B cell (primary cell): Measurements from ENCODE around the gene PARD3B. TPM values are rescaled to one million over a fixed set of nuclear protein-coding genes. Genes with fewer than 3 reads are reported as not detected.

Experiments
- ATAC-seq: fragments of 200-7000 bp; cut with Tn5 transposase; one replicate; pipeline ENCODE4 v1.10.0; 2021; ENCODE audit warnings: low read depth, mild to moderate bottlenecking, moderate number of reproducible peaks, moderate library complexity
- CTCF ChIA-PET: fragments of 350-600 bp; sonication (Branson Sonifier 250); formaldehyde crosslinking; loops from one replicate; lab custom pipeline; 2021; ENCODE audit warnings: antibody characterized with exemption, inconsistent platforms; lab: Charles Lee
- POLR2A ChIA-PET: fragments of 350-600 bp; sonication (Branson Sonifier 250); formaldehyde crosslinking; loops from one replicate; lab custom pipeline; 2021; ENCODE audit warnings: antibody characterized with exemption; lab: Charles Lee
- DNase-seq: peaks from one replicate; pipeline ENCODE4 v3.0.0; 2013
- H2AFZ ChIP-seq: 2 replicates; pipeline ENCODE4 v1.6.1; 2012; ENCODE audit warnings: mild to moderate bottlenecking, low read depth, low read length; ENCODE audit not compliant: insufficient read depth, poor library complexity, severe bottlenecking
- H3K27ac ChIP-seq, 2 donors: 1 replicate in 1 of 2; 2 replicates in 1 of 2; pipeline ENCODE4 v1.5.1; 2012 to 2013; ENCODE audit warnings: low read length in 2 of 2, mild to moderate bottlenecking in 2 of 2, moderate library complexity in 1 of 2
- H3K27me3 ChIP-seq, 4 experiments: fragments of 200-600 bp in 1 of 4; sonication (generic) in 1 of 4; replicated peaks in 1 of 4; 1 replicate in 2 of 4; 2 replicates in 2 of 4; pipeline versions ENCODE4 v1.6.1 to v1.7.0; 2013 to 2016; ENCODE audit warnings: low read length in 3 of 4, mild to moderate bottlenecking in 2 of 4, mixed read lengths in 1 of 4, moderate library complexity in 1 of 4; ENCODE audit not compliant: insufficient read depth in 4 of 4, control insufficient read depth in 3 of 4; ENCODE audit errors: control extremely low read depth in 1 of 4
- H3K36me3 ChIP-seq, 2 experiments: replicated peaks in 1 of 2; 1 replicate in 1 of 2; 2 replicates in 1 of 2; pipeline versions ENCODE4 v1.6.1 to v1.7.1; 2013; ENCODE audit warnings: low read length in 1 of 2; ENCODE audit not compliant: insufficient read depth in 2 of 2, control insufficient read depth in 1 of 2; ENCODE audit errors: control extremely low read depth in 1 of 2, extremely low read depth in 1 of 2
- H3K4me1 ChIP-seq, 2 donors: fragments of 200-600 bp in 1 of 2; sonication (generic) in 1 of 2; 1 replicate in 1 of 2; 2 replicates in 1 of 2; pipeline versions ENCODE4 v1.5.1 to v1.6.1; 2013 to 2017; ENCODE audit warnings: low read length in 2 of 2; ENCODE audit not compliant: control insufficient read depth in 2 of 2, insufficient read depth in 2 of 2
- H3K4me2 ChIP-seq: replicated peaks from 2 replicates; pipeline ENCODE3; 2012; ENCODE audit warnings: mild to moderate bottlenecking, low read depth, low read length; ENCODE audit not compliant: poor library complexity, severe bottlenecking
- H3K4me3 ChIP-seq, 5 experiments: fragments of 200-600 bp in 1 of 5; sonication (generic) in 1 of 5; 1 replicate in 3 of 5; 2 replicates in 2 of 5; pipeline versions ENCODE4 v1.5.1 to v1.7.0; 2011 to 2016; ENCODE audit warnings: low read length in 4 of 5, mild to moderate bottlenecking in 4 of 5, low read depth in 2 of 5, control low read depth in 1 of 5, moderate library complexity in 1 of 5; ENCODE audit not compliant: insufficient read depth in 1 of 5; ENCODE audit errors: control extremely low read depth in 1 of 5, extremely low read depth in 1 of 5
- H3K79me2 ChIP-seq: fragments of 200-600 bp; sonication (generic); one replicate; pipeline ENCODE4 v1.6.0; 2016; ENCODE audit warnings: low read length; ENCODE audit not compliant: control insufficient read depth, insufficient read depth
- H3K9ac ChIP-seq: fragments of 200-600 bp; sonication (generic); 2 replicates; pipeline ENCODE4 v1.6.1; 2017; ENCODE audit warnings: mild to moderate bottlenecking, low read length, moderate library complexity
- H3K9me3 ChIP-seq, 3 donors: one replicate each; pipeline versions ENCODE4 v1.6.1 to v1.7.1; 2013; ENCODE audit warnings: low read length in 2 of 3; ENCODE audit not compliant: control insufficient read depth in 2 of 3, insufficient read depth in 1 of 3; ENCODE audit errors: control extremely low read depth in 1 of 3
- H4K20me1 ChIP-seq: 2 replicates; pipeline ENCODE4 v1.6.0; 2012; ENCODE audit warnings: mild to moderate bottlenecking, low read length; ENCODE audit not compliant: insufficient read depth, control insufficient read depth, poor library complexity, severe bottlenecking
- H3K27ac Mint-ChIP-seq: one replicate; pipeline ENCODE4 v1.8.0; 2021; ENCODE audit warnings: mixed read lengths
- H3K27me3 Mint-ChIP-seq: one replicate; pipeline ENCODE4 v1.8.0; 2021; ENCODE audit warnings: mixed read lengths
- H3K4me1 Mint-ChIP-seq: one replicate; pipeline ENCODE4 v1.8.0; 2021; ENCODE audit warnings: mixed read lengths
- H3K4me3 Mint-ChIP-seq: one replicate; pipeline ENCODE4 v1.8.0; 2021; ENCODE audit warnings: mixed read lengths
- H3K9me3 Mint-ChIP-seq: one replicate; pipeline ENCODE4 v1.8.0; 2022; ENCODE audit warnings: mixed read lengths; ENCODE audit not compliant: insufficient read depth
- CTCF ChIP-seq: fragments of 200-600 bp; IDR thresholded peaks from one replicate; pipeline ENCODE4 v1.8.0; 2022; ENCODE audit warnings: antibody characterized with exemption, mild to moderate bottlenecking
- EZH2 ChIP-seq: IDR thresholded peaks from 2 replicates; pipeline ENCODE4 v1.6.1; 2012; ENCODE audit warnings: borderline replicate concordance, low read depth, mild to moderate bottlenecking, moderate library complexity, low read length; ENCODE audit not compliant: insufficient read depth, poor library complexity, severe bottlenecking
- WGBS: methylation state at CpG from one replicate; pipeline ENCODE4 v1.1.5; 2013; ENCODE audit warnings: missing lambda C conversion rate; ENCODE audit not compliant: insufficient coverage; 5-methylcytosine and 5-hydroxymethylcytosine counted together
- intact Hi-C: fragments of 100-400 bp; cut with micrococcal nuclease; formaldehyde crosslinking; loops from one replicate; pipeline ENCODE4 v1.10.0; 2022
- polyA plus RNA-seq: library from polyadenylated mRNA; depleted of rRNA; stranded (reverse); fragments of >200 nt; gene quantifications from 2 replicates; pipeline ENCODE4 v1.2.3, GENCODE V29; 2012
- total RNA-seq, 2 donors: library from RNA; stranded (reverse); fragments of 120-200 nt in 1 of 2; gene quantifications; 1 replicate in 1 of 2; 2 replicates in 1 of 2; pipeline versions ENCODE4 v1.2.3 to v1.2.4, GENCODE V29; 2013 to 2022

PARD3B gene
- total and polyA plus RNA-seq, 2 donors (not counting 1 experiment from before 2014, with no cell fraction given): not detected

- TF ChIP-seq EZH2: no peak
- TF ChIP-seq CTCF: no peak
- POLR2A ChIA-PET: no interaction called here
- Histone ChIP-seq H3K27me3 (peaks cover 0 to 2% (median 0%) of the 10 kb centered on the region in 4 experiments), H3K9ac (no peak overlapping the region), H2AFZ (no peak overlapping the region), H3K9me3 (no peaks in the 10 kb centered on the region), H4K20me1 (no peaks in the 10 kb centered on the region), H3K27ac (no peak overlapping the region), H3K36me3 (no peaks in the 10 kb centered on the region), H3K4me1 (no peaks in the 10 kb centered on the region), H3K79me2 (no peaks in the 10 kb centered on the region), H3K4me2 (no peak overlapping the region), H3K4me3 (no peak overlapping the region)
- Mint-ChIP-seq H3K4me3 (no peak overlapping the region), H3K9me3 (no peaks in the 10 kb centered on the region), H3K27ac (no peak overlapping the region), H3K27me3 (peaks cover 3% of the 10 kb centered on the region), H3K4me1 (no peaks in the 10 kb centered on the region)
- 89% methylated on average over 1 of the region's 2 CpGs for WGBS
- CTCF ChIA-PET: no interaction called here
- intact Hi-C loops: no loop called here
- DNase-seq: no peak
- ATAC-seq: no peak
Measured at GRCh38 chr2:205439621-205440020, 894.3 kb downstream of the PARD3B start.

DNA sequence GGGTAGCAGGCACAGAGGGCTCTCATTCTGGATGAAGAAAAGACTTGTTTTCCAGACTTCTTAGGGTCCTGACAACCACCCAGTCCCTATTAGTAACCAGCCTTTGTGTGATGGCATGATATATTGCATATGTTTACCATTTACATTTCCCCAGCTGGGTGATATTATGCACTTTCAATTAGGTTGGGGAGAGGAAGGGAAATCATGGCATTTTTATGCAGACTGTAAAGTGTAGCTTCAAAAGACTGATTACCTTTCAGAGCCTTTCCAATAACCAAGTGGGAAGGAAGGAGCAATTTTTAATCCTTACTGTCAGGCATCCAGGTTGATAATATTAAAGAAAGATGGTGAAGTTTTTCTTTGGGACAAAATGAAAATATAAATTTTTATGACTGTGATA lies 896.2 kb downstream of the PARD3B start:
- ChIA-PET POLR2A (no interaction called here), CTCF (no interaction called here)
- no peak overlapping the region for H3K4me3 ChIP-seq
- H3K79me2 ChIP-seq: no peaks in the 10 kb centered on the region
- peaks cover 0 to 2% (median 0%) of the 10 kb centered on the region in 4 experiments for H3K27me3 ChIP-seq
- no peak overlapping the region for H3K27ac Mint-ChIP-seq
- no peak for DNase-seq
- no peak for ATAC-seq
- no peak overlapping the region for H2AFZ ChIP-seq
- H3K4me1 ChIP-seq: no peaks in the 10 kb centered on the region
- no peak overlapping the region for H3K27ac ChIP-seq
- no peak overlapping the region for H3K4me3 Mint-ChIP-seq
- H3K36me3 ChIP-seq: no peaks in the 10 kb centered on the region
- peaks cover 4% of the 10 kb centered on the region for H3K27me3 Mint-ChIP-seq
- intact Hi-C loops: no loop called here
- TF ChIP-seq CTCF (no peak), EZH2 (no peak)
- no peak overlapping the region for H3K9ac ChIP-seq
- no peaks in the 10 kb centered on the region for H3K9me3 ChIP-seq
- H3K9me3 Mint-ChIP-seq: no peaks in the 10 kb centered on the region
- no peaks in the 10 kb centered on the region for H4K20me1 ChIP-seq
- no peaks in the 10 kb centered on the region for H3K4me1 Mint-ChIP-seq
- H3K4me2 ChIP-seq: no peak overlapping the region
